Mesenchymal stem cell (in vitro differentiated cells and primary cell): ENCODE results near the gene CAPN5.
A peak's percentile ranks its signal among the peaks of the same experiment; 100 is the strongest.

Source experiments
- DNase-seq: peaks from one replicate; pipeline ENCODE4 v3.0.0-alpha.2; 2013
- H2AFZ ChIP-seq: one replicate; pipeline ENCODE4 v1.6.1; 2013; ENCODE audit warnings: low read depth, mild to moderate bottlenecking, control low read depth, inconsistent platforms, low read length, moderate library complexity
- H2AK5ac ChIP-seq: 2 replicates; pipeline ENCODE4 v1.6.1; 2013; ENCODE audit warnings: low read length, moderate library complexity, mild to moderate bottlenecking, inconsistent platforms; ENCODE audit not compliant: severe bottlenecking
- H2BK120ac ChIP-seq: one replicate; pipeline ENCODE4 v1.6.1; 2013; ENCODE audit warnings: low read depth, mild to moderate bottlenecking, inconsistent platforms, low read length, moderate library complexity
- H2BK12ac ChIP-seq, 2 experiments: one replicate each; pipeline ENCODE4 v1.6.1; 2013; ENCODE audit warnings: inconsistent platforms in 2 of 2, low read length in 2 of 2, mild to moderate bottlenecking in 2 of 2, moderate library complexity in 2 of 2, control low read depth in 1 of 2
- H2BK15ac ChIP-seq: one replicate; pipeline ENCODE4 v1.6.1; 2013; ENCODE audit warnings: mild to moderate bottlenecking, low read depth, inconsistent platforms; ENCODE audit not compliant: poor library complexity, severe bottlenecking
- H2BK5ac ChIP-seq: 2 replicates; pipeline ENCODE4 v1.6.1; 2013; ENCODE audit warnings: low read depth, mild to moderate bottlenecking, low read length, control low read depth, inconsistent platforms; ENCODE audit not compliant: poor library complexity, severe bottlenecking
- H3K14ac ChIP-seq, 2 experiments: one replicate each; pipeline ENCODE4 v1.6.1; 2013; ENCODE audit warnings: inconsistent platforms in 2 of 2, low read length in 2 of 2, control low read depth in 1 of 2, mild to moderate bottlenecking in 1 of 2, moderate library complexity in 1 of 2
- H3K18ac ChIP-seq, 2 experiments: one replicate each; pipeline ENCODE4 v1.6.1; 2013; ENCODE audit warnings: inconsistent platforms in 2 of 2, low read length in 2 of 2, control low read depth in 1 of 2, low read depth in 1 of 2, mild to moderate bottlenecking in 1 of 2
- H3K23ac ChIP-seq, 2 experiments: one replicate each; pipeline ENCODE4 v1.6.1; 2013; ENCODE audit warnings: inconsistent platforms in 2 of 2, low read length in 2 of 2, mild to moderate bottlenecking in 2 of 2, moderate library complexity in 2 of 2, control low read depth in 1 of 2
- H3K27ac ChIP-seq: 2 replicates; pipeline ENCODE4 v1.5.1; 2013; ENCODE audit warnings: mild to moderate bottlenecking, moderate library complexity, low read length, control low read depth, inconsistent platforms; ENCODE audit not compliant: poor library complexity, severe bottlenecking
- H3K27me3 ChIP-seq, 2 experiments: 2 replicates each; pipeline versions ENCODE4 v1.6.1 to v1.7.0; 2013; ENCODE audit warnings: low read length in 2 of 2, mild to moderate bottlenecking in 2 of 2, moderate library complexity in 2 of 2, control low read depth in 1 of 2, inconsistent platforms in 1 of 2; ENCODE audit not compliant: control insufficient read depth in 1 of 2, insufficient read depth in 1 of 2
- H3K36me3 ChIP-seq, 2 experiments: 2 replicates each; pipeline versions ENCODE4 v1.6.1 to v1.7.0; 2013; ENCODE audit warnings: low read length in 2 of 2, control low read depth in 1 of 2, inconsistent platforms in 1 of 2, low read depth in 1 of 2, mild to moderate bottlenecking in 1 of 2; ENCODE audit not compliant: insufficient read depth in 2 of 2, control insufficient read depth in 1 of 2
- H3K4ac ChIP-seq, 2 experiments: one replicate each; pipeline ENCODE4 v1.6.1; 2013; ENCODE audit warnings: inconsistent platforms in 2 of 2, low read length in 2 of 2, mild to moderate bottlenecking in 2 of 2, moderate library complexity in 2 of 2, control low read depth in 1 of 2, low read depth in 1 of 2
- H3K4me1 ChIP-seq: 2 replicates; pipeline ENCODE4 v1.6.1; 2013; ENCODE audit warnings: low read depth, low read length, control low read depth; ENCODE audit not compliant: control insufficient read depth, insufficient read depth
- H3K4me2 ChIP-seq: 2 replicates; pipeline ENCODE4 v1.6.1; 2013; ENCODE audit warnings: low read length, mild to moderate bottlenecking, inconsistent platforms; ENCODE audit not compliant: poor library complexity, severe bottlenecking
- H3K4me3 ChIP-seq, 2 experiments: 2 replicates each; pipeline versions ENCODE4 v1.5.1 to v1.7.0; 2013; ENCODE audit warnings: low read length in 2 of 2, mild to moderate bottlenecking in 2 of 2, control low read depth in 1 of 2, low read depth in 1 of 2; ENCODE audit not compliant: insufficient read depth in 1 of 2
- H3K79me1 ChIP-seq: replicated peaks from 2 replicates; pipeline ENCODE4 v1.6.1; 2013; ENCODE audit warnings: mild to moderate bottlenecking, control low read depth, low read length, inconsistent platforms; ENCODE audit not compliant: poor library complexity, severe bottlenecking
- H3K9ac ChIP-seq: 2 replicates; pipeline ENCODE4 v1.7.0; 2013; ENCODE audit warnings: mild to moderate bottlenecking, low read length, moderate library complexity
- H3K9me3 ChIP-seq: 2 replicates; pipeline ENCODE4 v1.7.0; 2013; ENCODE audit warnings: mild to moderate bottlenecking, low read length; ENCODE audit not compliant: control insufficient read depth
- H4K8ac ChIP-seq: one replicate; pipeline ENCODE4 v1.6.1; 2013; ENCODE audit warnings: inconsistent platforms, mild to moderate bottlenecking, low read length, moderate library complexity
- H4K91ac ChIP-seq: one replicate; pipeline ENCODE4 v1.6.1; 2013; ENCODE audit warnings: mild to moderate bottlenecking, low read length, inconsistent platforms
- WGBS: methylation state at CpG from one replicate; pipeline ENCODE4 v1.1.7; 2013; ENCODE audit warnings: mixed read lengths; 5-methylcytosine and 5-hydroxymethylcytosine counted together

Gene CAPN5

GRCh38 chr11:77079666-77080065, 12.9 kb downstream of the CAPN5 start:
- H3K9me3 ChIP-seq, result peaks cover 5% of the 10 kb centered on the region
- peaks cover 34% of the 10 kb centered on the region for H3K79me1 ChIP-seq
- H3K4me1 ChIP-seq, result peaks cover 14% of the 10 kb centered on the region
- H3K23ac ChIP-seq, result no peak overlapping the region
- no peak overlapping the region for H2BK120ac ChIP-seq
- no peak overlapping the region for H2AFZ ChIP-seq
- H3K4me3 ChIP-seq, result no peak overlapping the region
- H3K14ac ChIP-seq, result no peak overlapping the region
- no peak overlapping the region for H3K4me2 ChIP-seq
- no peak overlapping the region for H2BK5ac ChIP-seq
- H4K91ac ChIP-seq, result no peak overlapping the region
- no peaks in the 10 kb centered on the region for H3K27me3 ChIP-seq
- DNase-seq, result no peak
- 100% methylated on average over 2 of the region's 2 CpGs for WGBS
- H3K18ac ChIP-seq, result no peak overlapping the region
- no peak overlapping the region for H2BK12ac ChIP-seq
- no peak overlapping the region for H2AK5ac ChIP-seq
- no peak overlapping the region for H3K4ac ChIP-seq
- no peak overlapping the region for H2BK15ac ChIP-seq
- no peak overlapping the region for H3K27ac ChIP-seq
- no peak overlapping the region for H4K8ac ChIP-seq
- no peak overlapping the region for H3K9ac ChIP-seq
- peaks cover 2 to 20% of the 10 kb centered on the region in 2 experiments for H3K36me3 ChIP-seq

GRCh38 chr11:77080643-77081210, 14.0 kb downstream of the CAPN5 start:
- Histone ChIP-seq H2BK12ac (peak overlapping the region; percentile 18 to 28), H3K27me3 (no peaks in the 10 kb centered on the region), H3K27ac (no peak overlapping the region), H2BK120ac (no peak overlapping the region), H3K14ac (no peak overlapping the region), H3K36me3 (peaks cover 10 to 29% of the 10 kb centered on the region in 2 experiments), H3K9me3 (peaks cover 5% of the 10 kb centered on the region), H2BK5ac (no peak overlapping the region), H4K91ac (peak overlapping the region; percentile 54), H3K18ac (peak overlapping the region in 1 of 2 experiments; percentile 3), H3K79me1 (peaks cover 30% of the 10 kb centered on the region), H2AFZ (no peak overlapping the region), H4K8ac (no peak overlapping the region), H3K4me2 (no peak overlapping the region), H2BK15ac (no peak overlapping the region), H2AK5ac (no peak overlapping the region), H3K4ac (peak overlapping the region in 1 of 2 experiments; percentile 9), H3K4me3 (peak overlapping the region in 1 of 2 experiments; percentile 26), H3K23ac (no peak overlapping the region), H3K4me1 (peaks cover 14% of the 10 kb centered on the region), H3K9ac (peak overlapping the region; percentile 19)
- 85% methylated on average over 2 of the region's 2 CpGs for WGBS
- DNase-seq, result peak; percentile 61

GRCh38 chr11:77081381-77081851, 14.6 kb downstream of the CAPN5 start:
- Histone ChIP-seq H3K23ac (no peak overlapping the region), H2BK15ac (no peak overlapping the region), H3K18ac (no peak overlapping the region), H3K4me1 (peaks cover 14% of the 10 kb centered on the region), H3K4me3 (no peak overlapping the region), H3K14ac (peak overlapping the region in 1 of 2 experiments; percentile 35), H3K4ac (peak overlapping the region in 1 of 2 experiments; percentile 92), H2BK5ac (no peak overlapping the region), H3K79me1 (peaks cover 30% of the 10 kb centered on the region), H4K91ac (peak overlapping the region; percentile 14), H2AK5ac (no peak overlapping the region), H2AFZ (no peak overlapping the region), H3K27me3 (no peaks in the 10 kb centered on the region), H2BK120ac (no peak overlapping the region), H4K8ac (no peak overlapping the region), H3K27ac (no peak overlapping the region), H3K9ac (no peak overlapping the region), H3K36me3 (peaks cover 12 to 34% of the 10 kb centered on the region in 2 experiments), H2BK12ac (no peak overlapping the region), H3K9me3 (peaks cover 5% of the 10 kb centered on the region), H3K4me2 (no peak overlapping the region)
- 93% methylated on average over 9 of the region's 9 CpGs for WGBS
- DNase-seq, result no peak

GRCh38 chr11:77081976-77082836, 15.4 kb downstream of the CAPN5 start:
- Histone ChIP-seq H2BK15ac (no peak overlapping the region), H3K4me2 (no peak overlapping the region), H2BK12ac (peak overlapping the region; percentile 38 to 77), H3K4me3 (no peak overlapping the region), H2AK5ac (no peak overlapping the region), H2BK5ac (no peak overlapping the region), H4K91ac (peak overlapping the region; percentile 90), H3K79me1 (peaks cover 30% of the 10 kb centered on the region), H3K27ac (no peak overlapping the region), H3K23ac (peak overlapping the region in 1 of 2 experiments; percentile 29), H4K8ac (peak overlapping the region; percentile 98), H3K9me3 (peaks cover 5% of the 10 kb centered on the region), H3K9ac (peak overlapping the region; percentile 72), H3K4me1 (peaks cover 14% of the 10 kb centered on the region), H3K14ac (peak overlapping the region in 1 of 2 experiments; percentile 81), H3K18ac (peak overlapping the region; percentile 40 to 85), H3K27me3 (no peaks in the 10 kb centered on the region), H3K36me3 (peaks cover 17 to 42% of the 10 kb centered on the region in 2 experiments), H2BK120ac (peak overlapping the region; percentile 91), H3K4ac (peak overlapping the region; percentile 56 to 92), H2AFZ (no peak overlapping the region)
- DNase-seq, result no peak
- 75% methylated on average over 10 of the region's 11 CpGs for WGBS
